Fibroblast of mammary gland (primary cell): ENCODE results near the gene CXCR6.

Experiments used
- DNase-seq: peaks from one replicate; pipeline ENCODE4 v3.0.0-alpha.2; 2010; ENCODE audit warnings: low read depth
- H3K4me3 ChIP-seq: 2 replicates; pipeline ENCODE4 v1.5.1; 2011; ENCODE audit warnings: low read depth, mild to moderate bottlenecking, low read length, moderate library complexity; ENCODE audit not compliant: control insufficient read depth
- CTCF ChIP-seq: conservative IDR thresholded peaks from 2 replicates; pipeline ENCODE4 v1.5.1; 2011; ENCODE audit warnings: low read depth, low read length, inconsistent platforms; ENCODE audit not compliant: control insufficient read depth, insufficient read depth

Gene CXCR6

DNA sequence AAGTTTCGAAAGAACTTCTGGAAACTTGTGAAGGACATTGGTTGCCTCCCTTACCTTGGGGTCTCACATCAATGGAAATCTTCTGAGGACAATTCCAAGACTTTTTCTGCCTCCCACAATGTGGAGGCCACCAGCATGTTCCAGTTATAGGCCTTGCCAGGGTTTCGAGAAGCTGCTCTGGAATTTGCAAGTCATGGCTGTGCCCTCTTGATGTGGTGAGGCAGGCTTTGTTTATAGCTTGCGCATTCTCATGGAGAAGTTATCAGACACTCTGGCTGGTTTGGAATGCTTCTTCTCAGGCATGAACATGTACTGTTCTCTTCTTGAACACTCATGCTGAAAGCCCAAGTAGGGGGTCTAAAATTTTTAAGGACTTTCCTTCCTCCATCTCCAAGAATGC lies 4.1 kb downstream of the CXCR6 start:
- H3K4me3 ChIP-seq: no peak overlapping the region
- no peak for TF ChIP-seq CTCF
- DNase-seq: no peak

DNA sequence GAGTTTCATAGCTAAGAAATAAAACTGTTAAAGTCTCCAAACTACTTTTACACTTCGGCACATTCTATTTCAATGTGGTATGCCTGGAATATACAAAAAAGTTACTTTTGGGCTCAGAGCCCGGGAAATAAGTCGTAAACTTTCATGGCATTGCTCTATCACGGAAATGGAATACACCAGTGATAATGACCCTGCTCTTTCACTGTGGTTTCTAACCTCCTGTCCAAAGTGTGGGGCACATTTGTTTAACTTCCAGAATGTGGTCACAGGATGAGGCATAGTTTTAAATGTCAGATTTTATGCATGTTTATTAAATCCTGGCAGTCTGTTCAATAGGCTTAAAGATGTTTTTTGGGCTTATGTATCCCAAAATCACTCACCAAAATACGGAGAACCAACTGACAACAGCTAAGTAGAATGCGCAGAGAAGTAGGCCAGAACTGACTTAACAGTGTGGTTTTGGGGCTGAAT lies 5.1 kb downstream of the CXCR6 start:
- DNase-seq: peak; percentile 40
- H3K4me3 ChIP-seq: no peak overlapping the region
- no peak for TF ChIP-seq CTCF

DNA sequence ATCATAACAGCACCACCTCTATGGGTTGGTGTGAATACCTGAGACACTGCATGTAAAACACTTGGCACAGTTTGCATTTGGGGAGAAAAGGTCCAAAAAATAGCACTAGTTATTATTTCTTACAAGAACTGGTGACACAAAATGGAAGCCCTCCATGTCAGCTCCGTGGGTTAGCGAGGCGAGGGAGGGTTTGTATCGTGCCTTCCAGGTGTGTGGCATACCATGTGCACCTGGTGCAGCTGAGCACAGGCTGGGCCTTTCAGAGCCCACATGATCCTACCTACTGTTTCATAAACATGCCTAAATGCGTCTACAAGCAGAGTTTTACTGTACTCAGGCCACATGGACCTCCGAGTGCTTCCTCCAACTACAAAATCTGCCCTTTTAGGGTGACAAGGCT lies 5.6 kb downstream of the CXCR6 start:
- DNase-seq: no peak
- TF ChIP-seq CTCF: no peak
- no peak overlapping the region for H3K4me3 ChIP-seq

GRCh38 chr3:45949432-45949831 lies 6.2 kb downstream of the CXCR6 start:
- TF ChIP-seq CTCF: no peak
- DNase-seq: no peak
- no peak overlapping the region for H3K4me3 ChIP-seq

- no peak for TF ChIP-seq CTCF
- DNase-seq: no peak
- H3K4me3 ChIP-seq: no peak overlapping the region
These were observed 6.9 kb downstream of the CXCR6 start for GRCh38 chr3:45950131-45950530.

DNA sequence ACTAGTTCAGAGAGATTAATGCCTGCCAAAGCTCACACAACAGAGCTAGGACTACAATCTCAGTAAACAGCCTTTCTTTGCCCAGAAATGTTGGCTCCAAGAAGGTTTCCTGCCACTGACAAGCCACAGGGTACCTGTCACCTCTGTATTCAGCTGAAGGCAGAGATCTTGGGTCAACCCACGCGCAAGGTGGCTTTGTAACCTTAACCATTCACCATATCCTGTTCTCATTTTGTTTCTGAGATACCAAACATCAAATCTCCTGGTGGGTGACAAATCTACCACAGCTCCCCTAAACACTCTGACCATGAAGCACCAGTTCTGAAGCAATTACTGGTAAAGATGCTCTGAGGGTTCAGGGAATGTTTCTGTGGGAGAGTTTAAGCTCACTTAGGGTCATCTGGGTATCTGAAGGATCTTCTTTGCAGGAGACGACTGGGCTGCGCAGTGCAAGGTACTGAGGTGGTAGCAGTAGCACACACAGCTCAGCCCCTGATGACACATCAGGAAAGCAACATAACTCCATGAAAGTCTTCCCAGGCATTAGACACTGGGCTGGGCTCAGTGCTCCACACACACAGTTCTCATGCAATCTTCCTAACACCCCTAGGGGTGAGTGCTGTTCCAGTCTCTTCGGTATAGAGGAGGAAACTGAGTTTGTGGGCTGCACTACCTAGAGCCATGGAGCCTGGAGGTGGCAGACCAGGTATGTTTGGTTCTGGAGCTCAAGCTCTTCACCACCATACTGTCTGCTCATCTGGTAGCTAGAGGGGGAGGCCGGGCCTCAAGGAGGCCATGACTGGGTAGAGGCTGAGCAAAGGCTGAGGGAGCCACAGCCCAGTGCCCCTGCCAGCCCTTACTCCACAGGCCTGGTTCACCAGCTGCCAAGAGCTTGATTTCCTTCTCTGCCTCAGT lies 7.7 kb downstream of the CXCR6 start:
- no peak for DNase-seq

More for the DNA sequence above, 7.7 kb downstream of the CXCR6 start:
- no peak overlapping the region for H3K4me3 ChIP-seq
- no peak for TF ChIP-seq CTCF
